ENCODE measurements around the gene PIEZO2.

GRCh38 chr18:10671441-10671840 lies 477.9 kb downstream of the PIEZO2 start:
- TF ChIP-seq ISL1 (CRISPR knock-in tag; IDR thresholded peaks at IDR 0.05) (no peak), RARB (CRISPR knock-in tag; IDR thresholded peaks at IDR 0.05) (no peak), ZC3H10 (CRISPR knock-in tag; IDR thresholded peaks at IDR 0.05) (no peak), CSDC2 (CRISPR knock-in tag; IDR thresholded peaks at IDR 0.05) (no peak), PPARA (CRISPR knock-in tag; IDR thresholded peaks at IDR 0.05; ENCODE audit: borderline replicate concordance) (no peak), OSR1 (CRISPR knock-in tag; IDR thresholded peaks at IDR 0.05) (no peak), CSRNP3 (CRISPR knock-in tag; IDR thresholded peaks at IDR 0.05) (no peak), ZNF8 (CRISPR knock-in tag; IDR thresholded peaks at IDR 0.05) (no peak), ZNF70 (CRISPR knock-in tag; IDR thresholded peaks at IDR 0.05) (no peak), SNAI2 (CRISPR knock-in tag; IDR thresholded peaks at IDR 0.05) (no peak), PATZ1 (CRISPR knock-in tag; IDR thresholded peaks at IDR 0.05; ENCODE audit: borderline replicate concordance) (no peak), CREB5 (CRISPR knock-in tag; IDR thresholded peaks at IDR 0.05; ENCODE audit: low read depth) (no peak)

Measured in SK-N-SH treated with all-trans-retinoic acid at 6 μM for 48 hours (cell line).